ENCODE data around the gene ZNF618.

- no peak for TF ChIP-seq CTCF (IDR thresholded peaks at IDR 0.05)
- no peak for TF ChIP-seq POLR2A (IDR thresholded peaks at IDR 0.05)
- peak in 1 of 2 donors; percentile 19 for TF ChIP-seq POLR2AphosphoS5 (IDR thresholded peaks at IDR 0.05; ENCODE audit: insufficient read depth in 1 of 2, low read depth in 1 of 2)
Observed at GRCh38 chr9:113929634-113930389, 53.7 kb downstream of the ZNF618 start.

All from vagina (tissue), 2 donors.